ENCODE measurements around the gene DDX31. TPM values are rescaled to one million over a fixed set of nuclear protein-coding genes. Genes with fewer than 3 reads are reported as not detected.
"Not testable (repeated sequence)": the region's sequence is repeated elsewhere in the genome, so short reads cannot be mapped to it uniquely, and the experiment has no call there.

Gene DDX31
- total and polyA plus RNA-seq, 2 donors (not counting 1 experiment from before 2014, with no cell fraction given), result 16.4 to 22.7 TPM

- no peaks in the 10 kb centered on the region for H4K20me1 ChIP-seq (ENCODE audit: control insufficient read depth, insufficient read depth, low read length, poor library complexity, severe bottlenecking)
- Mint-ChIP-seq H3K27ac (no peak overlapping the region), H3K4me3 (no peak overlapping the region), H3K9me3 (ENCODE audit: insufficient read depth) (no peaks in the 10 kb centered on the region), H3K4me1 (no peaks in the 10 kb centered on the region), H3K27me3 (peaks cover 50% of the 10 kb centered on the region)
- no peaks in the 10 kb centered on the region for H3K79me2 ChIP-seq (ENCODE audit: control insufficient read depth, insufficient read depth, low read length)
- H3K4me1 ChIP-seq (ENCODE audit: control insufficient read depth in 2 of 2, insufficient read depth in 2 of 2, low read length in 2 of 2), result no peaks in the 10 kb centered on the region
- H3K4me3 ChIP-seq (ENCODE audit: control extremely low read depth in 1 of 5, extremely low read depth in 1 of 5, insufficient read depth in 1 of 5, low read depth in 2 of 5, low read length in 4 of 5), result no peak overlapping the region
- TF ChIP-seq CTCF (IDR thresholded peaks at IDR 0.05), result no peak
- no peak for TF ChIP-seq EZH2 (IDR thresholded peaks at IDR 0.05; ENCODE audit: borderline replicate concordance, insufficient read depth, low read depth, low read length, poor library complexity, severe bottlenecking)
- H3K36me3 ChIP-seq (replicated peaks in 1 of 2; ENCODE audit: control extremely low read depth in 1 of 2, control insufficient read depth in 1 of 2, extremely low read depth in 1 of 2, insufficient read depth in 2 of 2, low read length in 1 of 2), result no peaks in the 10 kb centered on the region
- H3K9me3 ChIP-seq (ENCODE audit: control extremely low read depth in 1 of 3, control insufficient read depth in 2 of 3, insufficient read depth in 1 of 3, low read length in 2 of 3), result peaks cover 0 to 11% (median 0%) of the 10 kb centered on the region in 3 donors
- H2AFZ ChIP-seq (ENCODE audit: insufficient read depth, low read depth, low read length, poor library complexity, severe bottlenecking), result no peak overlapping the region
- intact Hi-C loops (cut with micrococcal nuclease), result no loop called here
- H3K9ac ChIP-seq (ENCODE audit: low read length), result no peak overlapping the region
- H3K27me3 ChIP-seq (replicated peaks in 1 of 4; ENCODE audit: control extremely low read depth in 1 of 4, control insufficient read depth in 3 of 4, insufficient read depth in 4 of 4, low read length in 3 of 4), result peaks cover 0 to 31% (median 12%) of the 10 kb centered on the region in 4 experiments
- ATAC-seq (ENCODE audit: low read depth) (no peak), DNase-seq (no peak)
- no peak overlapping the region for H3K4me2 ChIP-seq (replicated peaks; ENCODE audit: low read depth, low read length, poor library complexity, severe bottlenecking)
- POLR2A ChIA-PET, result no interaction called here
- H3K27ac ChIP-seq (ENCODE audit: low read length in 2 of 2), result no peak overlapping the region
- 97% methylated on average over 6 of the region's 15 CpGs for WGBS (ENCODE audit: insufficient coverage)
- CTCF ChIA-PET, result interaction anchor here (0.6 kb wide), 1 partner anchor 66 kb away, joined by 3 read pairs; no protein-coding TSS in a partner anchor
Measured at GRCh38 chr9:132571806-132572600, 97.8 kb downstream of the DDX31 start.

GRCh38 chr9:132568787-132569186, 101.0 kb downstream of the DDX31 start:
- H3K4me1 Mint-ChIP-seq; H3K4me2 ChIP-seq (replicated peaks; ENCODE audit: low read depth, low read length, poor library complexity, severe bottlenecking); H3K27ac Mint-ChIP-seq; H3K4me1 ChIP-seq (ENCODE audit: control insufficient read depth in 2 of 2, insufficient read depth in 2 of 2, low read length in 2 of 2); H3K27ac ChIP-seq (ENCODE audit: low read length in 2 of 2); H3K27me3 ChIP-seq (replicated peaks in 1 of 4; ENCODE audit: control extremely low read depth in 1 of 4, control insufficient read depth in 3 of 4, insufficient read depth in 4 of 4, low read length in 3 of 4); H3K4me3 ChIP-seq (ENCODE audit: control extremely low read depth in 1 of 5, extremely low read depth in 1 of 5, insufficient read depth in 1 of 5, low read depth in 2 of 5, low read length in 4 of 5); H3K9ac ChIP-seq (ENCODE audit: low read length); H4K20me1 ChIP-seq (ENCODE audit: control insufficient read depth, insufficient read depth, low read length, poor library complexity, severe bottlenecking); H3K36me3 ChIP-seq (replicated peaks in 1 of 2; ENCODE audit: control extremely low read depth in 1 of 2, control insufficient read depth in 1 of 2, extremely low read depth in 1 of 2, insufficient read depth in 2 of 2, low read length in 1 of 2); ATAC-seq (ENCODE audit: low read depth); H3K79me2 ChIP-seq (ENCODE audit: control insufficient read depth, insufficient read depth, low read length); intact Hi-C loops (cut with micrococcal nuclease); H3K9me3 ChIP-seq (ENCODE audit: control extremely low read depth in 1 of 3, control insufficient read depth in 2 of 3, insufficient read depth in 1 of 3, low read length in 2 of 3); H2AFZ ChIP-seq (ENCODE audit: insufficient read depth, low read depth, low read length, poor library complexity, severe bottlenecking); CTCF ChIA-PET; H3K9me3 Mint-ChIP-seq (ENCODE audit: insufficient read depth); POLR2A ChIA-PET; DNase-seq; H3K4me3 Mint-ChIP-seq: not testable (repeated sequence)
- WGBS (ENCODE audit: insufficient coverage), result no CpG with 5 or more reads among the region's 2 CpGs
- H3K27me3 Mint-ChIP-seq, result peaks cover 38% of the 10 kb centered on the region
